GM06990 (cell line): ENCODE data around the gene ASB18.

Experiments used
- DNase-seq: peaks from one replicate; pipeline ENCODE4 v3.0.0-alpha.2; 2011; ENCODE audit not compliant: insufficient read length; ENCODE audit errors: extremely low read depth
- H3K27me3 ChIP-seq: replicated peaks from 2 replicates; pipeline ENCODE4 v1.6.0; 2011; ENCODE audit warnings: low read length; ENCODE audit not compliant: control insufficient read depth, insufficient read depth
- H3K36me3 ChIP-seq: 2 replicates; pipeline ENCODE4 v1.5.1; 2011; ENCODE audit warnings: low read length; ENCODE audit not compliant: control insufficient read depth, insufficient read depth
- H3K4me3 ChIP-seq: replicated peaks from 2 replicates; pipeline ENCODE4 v1.5.1; 2011; ENCODE audit warnings: low read depth, mild to moderate bottlenecking, control low read depth, low read length
- TF ChIP-seq, protein P1 (sequence below): IDR thresholded peaks from 2 replicates; pipeline ENCODE4 v1.5.1; 2011; ENCODE audit warnings: low read length, control low read depth, mild to moderate bottlenecking, inconsistent platforms; ENCODE audit not compliant: insufficient read depth, poor library complexity, severe bottlenecking

Gene ASB18

GRCh38 chr2:236163471-236164200 is 100.6 kb downstream of the ASB18 start:
- TF ChIP-seq, protein P1, sequence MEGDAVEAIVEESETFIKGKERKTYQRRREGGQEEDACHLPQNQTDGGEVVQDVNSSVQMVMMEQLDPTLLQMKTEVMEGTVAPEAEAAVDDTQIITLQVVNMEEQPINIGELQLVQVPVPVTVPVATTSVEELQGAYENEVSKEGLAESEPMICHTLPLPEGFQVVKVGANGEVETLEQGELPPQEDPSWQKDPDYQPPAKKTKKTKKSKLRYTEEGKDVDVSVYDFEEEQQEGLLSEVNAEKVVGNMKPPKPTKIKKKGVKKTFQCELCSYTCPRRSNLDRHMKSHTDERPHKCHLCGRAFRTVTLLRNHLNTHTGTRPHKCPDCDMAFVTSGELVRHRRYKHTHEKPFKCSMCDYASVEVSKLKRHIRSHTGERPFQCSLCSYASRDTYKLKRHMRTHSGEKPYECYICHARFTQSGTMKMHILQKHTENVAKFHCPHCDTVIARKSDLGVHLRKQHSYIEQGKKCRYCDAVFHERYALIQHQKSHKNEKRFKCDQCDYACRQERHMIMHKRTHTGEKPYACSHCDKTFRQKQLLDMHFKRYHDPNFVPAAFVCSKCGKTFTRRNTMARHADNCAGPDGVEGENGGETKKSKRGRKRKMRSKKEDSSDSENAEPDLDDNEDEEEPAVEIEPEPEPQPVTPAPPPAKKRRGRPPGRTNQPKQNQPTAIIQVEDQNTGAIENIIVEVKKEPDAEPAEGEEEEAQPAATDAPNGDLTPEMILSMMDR = no peak
- no peaks in the 10 kb centered on the region for H3K36me3 ChIP-seq
- peaks cover 1% of the 10 kb centered on the region for H3K27me3 ChIP-seq
- DNase-seq = no peak
- H3K4me3 ChIP-seq = no peak overlapping the region

- DNase-seq = no peak
These were observed 101.2 kb downstream of the ASB18 start for GRCh38 chr2:236162882-236163470.

DNA sequence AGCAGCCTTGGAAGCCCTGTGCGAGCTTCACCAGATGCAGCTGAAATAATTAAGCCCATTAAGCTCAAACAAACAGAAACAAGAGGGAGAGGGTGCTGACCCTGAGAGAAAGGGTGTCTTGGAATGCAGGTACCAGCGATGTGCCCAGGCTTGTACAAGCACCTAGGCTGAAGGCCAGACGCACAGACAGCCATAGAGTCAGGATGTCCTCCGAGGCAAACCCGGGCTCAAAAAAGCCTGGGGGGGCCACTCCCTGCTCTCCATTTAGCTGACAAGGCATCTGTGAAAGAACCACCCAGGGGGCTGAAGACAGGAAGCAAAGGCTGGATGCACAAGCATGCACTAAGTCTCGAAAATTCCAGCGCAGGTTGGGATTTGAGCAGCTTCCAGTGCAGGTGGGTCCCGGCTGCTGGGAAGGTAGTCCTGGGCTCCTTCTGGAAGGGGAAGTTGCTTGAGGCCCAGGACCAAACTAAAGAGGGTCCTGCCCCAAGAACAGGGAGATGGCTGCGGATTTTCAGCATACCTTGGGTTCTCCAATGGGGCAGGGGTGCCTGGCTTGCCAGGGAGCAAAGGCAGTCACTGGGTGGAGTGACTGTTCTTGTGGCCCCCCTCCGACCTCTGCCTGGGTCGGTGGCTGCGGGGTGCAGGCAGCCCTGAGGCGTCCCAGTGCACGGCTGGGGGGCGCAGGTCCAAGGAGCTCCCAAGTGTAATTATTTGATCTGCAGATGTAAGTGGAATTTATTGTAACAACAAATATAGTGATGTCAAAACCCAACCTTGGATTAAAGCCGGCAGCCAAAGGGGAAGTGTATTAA is 102.0 kb downstream of the ASB18 start:
- Histone ChIP-seq H3K27me3 (peaks cover 1% of the 10 kb centered on the region), H3K4me3 (no peak overlapping the region)
- TF ChIP-seq, protein P1 = no peak

More at GRCh38 chr2:236162882-236163470, 101.2 kb downstream of the ASB18 start:
- Histone ChIP-seq H3K36me3 (no peaks in the 10 kb centered on the region), H3K4me3 (no peak overlapping the region), H3K27me3 (peaks cover 1% of the 10 kb centered on the region)
- TF ChIP-seq, protein P1 = no peak

GRCh38 chr2:236161531-236161930 is 102.7 kb downstream of the ASB18 start:
- Histone ChIP-seq H3K36me3 (no peaks in the 10 kb centered on the region), H3K27me3 (peaks cover 1% of the 10 kb centered on the region), H3K4me3 (no peak overlapping the region)
- DNase-seq = no peak
- TF ChIP-seq, protein P1 = no peak

More for the DNA sequence above, 102.0 kb downstream of the ASB18 start:
- no peaks in the 10 kb centered on the region for H3K36me3 ChIP-seq
- no peak for DNase-seq

- Histone ChIP-seq H3K4me3 (no peak overlapping the region), H3K27me3 (no peaks in the 10 kb centered on the region; the same call in none of the 2 replicates), H3K36me3 (no peaks in the 10 kb centered on the region)
- TF ChIP-seq, protein P1 = no peak
- no peak for DNase-seq
These were observed 103.1 kb downstream of the ASB18 start for GRCh38 chr2:236161082-236161462.
